NOMO-1 treated with dmso at 0.1 percent for 144 hours (cell line): ENCODE data around the gene NECTIN1.

Experiments
- DNase-seq: peaks from one replicate; lab custom pipeline; 2025; ENCODE audit not compliant: unreplicated experiment; lab: John Stamatoyannopoulos, UW

Gene NECTIN1

GRCh38 chr11:119714189-119714588, 14.8 kb downstream of the NECTIN1 start:
- no peak for DNase-seq

- no peak for DNase-seq
These were observed 15.5 kb downstream of the NECTIN1 start for GRCh38 chr11:119713359-119714040.

- peak; percentile 28 for DNase-seq
These were observed 16.3 kb downstream of the NECTIN1 start for GRCh38 chr11:119712459-119713358.

- DNase-seq, result no peak
These were observed 17.0 kb downstream of the NECTIN1 start for GRCh38 chr11:119712006-119712405.

GRCh38 chr11:119711476-119711875, 17.5 kb downstream of the NECTIN1 start:
- no peak for DNase-seq

GRCh38 chr11:119710417-119710816, 18.6 kb downstream of the NECTIN1 start:
- no peak for DNase-seq

- DNase-seq, result no peak
These were observed 19.2 kb downstream of the NECTIN1 start for GRCh38 chr11:119709638-119710346.

- no peak for DNase-seq
These were observed 19.8 kb downstream of the NECTIN1 start for GRCh38 chr11:119709171-119709570.

GRCh38 chr11:119708384-119708783, 20.6 kb downstream of the NECTIN1 start:
- DNase-seq, result no peak

- no peak for DNase-seq
These were observed 22.1 kb downstream of the NECTIN1 start for GRCh38 chr11:119706887-119707286.

GRCh38 chr11:119706029-119706428, 23.0 kb downstream of the NECTIN1 start:
- no peak for DNase-seq

GRCh38 chr11:119705362-119705761, 23.6 kb downstream of the NECTIN1 start:
- DNase-seq, result no peak

- DNase-seq, result no peak
These were observed 24.2 kb downstream of the NECTIN1 start for GRCh38 chr11:119704849-119705248.

- no peak for DNase-seq
These were observed 27.1 kb downstream of the NECTIN1 start for GRCh38 chr11:119701591-119702549.

- no peak for DNase-seq
These were observed 28.3 kb downstream of the NECTIN1 start for GRCh38 chr11:119700536-119701346.

- no peak for DNase-seq
These were observed 29.0 kb downstream of the NECTIN1 start for GRCh38 chr11:119700030-119700429.

- no peak for DNase-seq
These were observed 29.8 kb downstream of the NECTIN1 start for GRCh38 chr11:119699227-119699626.

GRCh38 chr11:119697882-119698281, 31.1 kb downstream of the NECTIN1 start:
- DNase-seq, result no peak

GRCh38 chr11:119697445-119697844, 31.6 kb downstream of the NECTIN1 start:
- DNase-seq, result no peak
